ENCODE results near the gene MAMDC2.
"Not testable (repeated sequence)": the region's sequence is repeated elsewhere in the genome, so short reads cannot be mapped to it uniquely, and the experiment has no call there.

Gene MAMDC2

DNA sequence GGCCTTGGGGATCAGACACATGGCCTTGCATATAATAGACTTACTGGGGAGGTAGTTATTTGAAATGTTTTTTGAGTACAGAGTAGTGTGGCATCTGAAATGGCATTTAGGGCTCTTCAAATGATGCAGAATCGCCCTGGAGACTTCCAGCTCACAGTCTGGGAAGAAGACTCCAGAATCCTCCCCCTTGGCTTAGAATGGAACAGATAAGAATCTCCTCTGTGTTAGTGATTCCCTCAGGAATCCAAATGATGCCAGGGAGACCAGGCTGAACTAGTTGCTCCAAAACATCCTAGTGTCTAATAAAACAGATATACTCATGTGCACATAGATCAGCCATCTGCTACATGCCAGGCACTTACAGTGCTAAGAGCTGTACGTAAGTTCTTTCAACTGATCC, 176.6 kb downstream of the MAMDC2 start:
- DNase-seq = no peak

GRCh38 chr9:70222354-70222753, 178.7 kb downstream of the MAMDC2 start:
- no peak for DNase-seq

- no peak for DNase-seq
These were observed 184.5 kb downstream of the MAMDC2 start for GRCh38 chr9:70228118-70228517.

GRCh38 chr9:70228611-70229010, 185.0 kb downstream of the MAMDC2 start:
- DNase-seq = no peak

DNA sequence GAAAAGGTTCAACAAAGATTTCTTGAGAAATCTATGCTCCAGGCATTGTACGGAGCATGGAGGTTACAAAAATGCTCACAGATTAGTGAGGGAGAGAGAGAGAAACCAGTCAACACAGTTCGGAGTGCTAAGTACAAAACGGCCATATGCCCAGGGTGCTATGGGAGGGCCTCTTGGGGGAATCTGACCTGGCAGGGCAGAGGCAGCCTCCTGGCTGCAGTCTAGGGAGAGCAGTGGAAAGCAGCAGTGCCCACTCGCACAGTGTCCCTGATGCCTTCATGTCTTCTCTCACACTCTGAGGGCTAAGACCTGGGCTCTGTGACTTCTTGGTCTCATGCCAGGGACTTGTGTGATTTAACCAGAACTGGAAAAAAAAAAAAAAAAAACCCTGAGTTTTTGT, 185.4 kb downstream of the MAMDC2 start:
- DNase-seq = no peak

- DNase-seq = no peak
These were observed 185.9 kb downstream of the MAMDC2 start for GRCh38 chr9:70229579-70229978.

DNA sequence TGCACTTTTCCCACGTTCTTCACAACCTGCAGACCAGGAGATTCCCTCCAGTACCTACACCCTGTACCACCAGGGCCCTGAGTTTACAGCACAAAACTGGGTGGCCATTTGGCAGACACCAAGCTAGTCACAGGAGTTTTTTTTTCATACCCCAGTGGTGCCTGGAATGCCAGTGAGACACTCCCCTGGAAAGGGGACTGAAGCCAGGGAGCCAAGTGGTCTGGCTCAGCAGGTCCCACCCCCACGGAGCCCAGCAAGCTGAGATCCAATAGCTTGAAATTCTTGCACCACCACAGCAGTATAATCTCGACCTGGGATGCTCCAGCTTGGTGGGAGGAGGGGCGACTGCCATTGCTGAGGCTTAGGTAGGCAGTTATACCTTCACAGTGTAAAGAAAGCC, 188.8 kb downstream of the MAMDC2 start:
- DNase-seq = no peak

DNA sequence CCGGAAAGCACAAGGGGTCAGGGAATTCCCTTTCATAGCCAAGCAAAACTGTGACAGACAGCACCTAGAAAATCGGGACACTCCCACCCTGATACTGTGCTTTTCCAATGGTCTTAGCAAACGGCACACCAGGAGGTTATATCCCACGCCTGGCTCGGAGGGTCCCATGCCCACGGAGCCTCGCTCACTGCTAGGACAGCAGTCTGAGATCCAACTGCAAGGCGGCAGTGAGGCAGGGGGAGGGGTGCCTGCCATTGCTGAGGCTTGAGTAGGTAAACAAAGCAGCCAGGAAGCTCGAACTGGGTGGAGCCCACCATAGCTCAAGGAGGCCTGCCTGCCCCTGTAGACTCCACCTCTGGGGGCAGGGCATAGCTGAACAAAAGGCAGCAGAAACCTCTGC, 190.6 kb downstream of the MAMDC2 start:
- not testable (repeated sequence) for DNase-seq

DNA sequence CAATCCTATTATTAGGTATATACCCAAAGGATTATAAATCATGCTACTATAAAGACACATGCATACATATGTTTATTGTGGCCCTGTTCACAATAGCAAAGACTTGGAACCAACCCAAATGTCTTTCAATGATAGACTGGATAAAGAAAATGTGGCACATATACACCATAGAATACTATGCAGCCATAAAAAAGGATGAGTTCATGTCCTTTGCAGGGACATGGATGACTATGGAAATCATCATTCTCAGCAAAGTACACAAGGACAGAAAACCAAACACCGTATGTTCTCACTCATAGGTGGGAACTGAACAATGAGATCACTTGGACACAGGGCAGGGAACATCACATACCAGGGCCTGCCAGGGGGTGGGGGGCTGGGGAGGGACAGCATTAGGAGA, 202.3 kb downstream of the MAMDC2 start:
- not testable (repeated sequence) for DNase-seq

DNA sequence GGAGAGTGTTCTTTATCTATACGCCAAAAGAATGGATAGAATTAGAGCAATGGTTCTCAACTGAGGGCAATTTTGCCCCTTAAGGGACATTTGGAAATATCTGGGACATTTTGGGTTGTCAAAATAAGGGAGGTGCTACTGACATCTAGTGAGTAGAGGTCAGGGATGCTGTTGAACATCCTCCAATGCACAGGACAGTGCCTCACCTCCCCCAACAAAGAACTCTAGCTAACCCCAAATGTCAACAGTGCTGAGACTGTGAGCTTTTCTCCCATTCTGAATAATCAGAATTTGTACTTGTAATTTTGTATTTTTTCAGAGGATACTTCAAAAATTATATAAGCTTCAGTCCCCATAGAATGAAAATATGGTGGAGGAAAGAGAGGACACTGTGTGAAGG, 206.6 kb downstream of the MAMDC2 start:
- no peak for DNase-seq

GRCh38 chr9:70255486-70255885, 211.8 kb downstream of the MAMDC2 start:
- no peak for DNase-seq

- no peak for DNase-seq
These were observed 212.5 kb downstream of the MAMDC2 start for GRCh38 chr9:70256123-70256551.

DNA sequence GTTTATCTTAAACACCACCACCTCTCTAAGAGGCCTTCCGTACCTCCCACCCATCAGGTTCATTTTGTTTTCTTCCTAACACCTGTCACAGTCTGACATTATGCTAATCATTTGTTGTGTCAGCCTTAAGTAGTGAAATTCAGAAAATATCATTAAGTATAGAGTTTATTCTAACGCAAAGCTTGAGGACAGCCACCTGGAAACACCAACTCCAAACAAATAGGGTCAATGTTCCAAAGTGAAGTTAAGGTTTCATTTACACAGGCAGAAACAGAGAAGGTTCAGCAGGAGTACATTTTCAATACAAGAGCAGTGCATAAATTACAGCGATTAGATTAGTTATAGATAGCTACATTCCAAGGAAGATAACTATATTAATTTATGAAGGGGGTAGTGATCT, 213.9 kb downstream of the MAMDC2 start:
- no peak for DNase-seq

DNA sequence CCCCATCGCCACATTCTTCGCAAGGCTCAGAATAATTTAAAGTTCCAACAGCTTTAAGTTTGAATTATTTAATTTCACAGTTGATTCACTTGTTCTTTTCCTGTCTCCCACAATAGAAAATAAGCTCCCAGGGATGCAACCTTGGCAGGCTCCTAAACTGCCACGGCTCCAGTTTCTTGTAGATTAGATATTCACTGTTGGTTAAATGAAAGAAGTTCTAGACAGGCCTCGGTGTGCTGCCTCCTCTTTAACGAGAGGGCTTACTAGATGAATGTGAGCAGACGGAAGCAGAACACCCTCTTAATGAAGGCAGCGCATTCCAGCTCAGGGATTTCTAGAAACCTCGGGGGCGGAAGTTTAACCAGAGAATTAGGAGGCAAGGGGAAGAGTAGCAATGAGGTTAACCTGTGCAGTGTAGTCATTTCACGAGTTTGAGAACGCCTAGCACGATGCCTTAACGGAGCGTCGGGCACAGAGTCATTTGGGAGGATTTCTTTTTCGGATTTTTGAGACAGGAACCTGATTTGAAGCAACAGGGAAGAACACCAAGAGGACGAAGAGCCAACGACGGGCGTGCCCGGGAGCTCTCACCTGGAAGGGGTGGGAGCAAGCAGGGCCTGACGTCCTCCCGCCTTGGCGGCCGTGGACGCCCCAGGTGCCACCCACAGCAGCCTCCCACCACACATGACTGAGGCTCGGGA, 214.5 kb downstream of the MAMDC2 start:
- DNase-seq = peak; percentile 17

DNA sequence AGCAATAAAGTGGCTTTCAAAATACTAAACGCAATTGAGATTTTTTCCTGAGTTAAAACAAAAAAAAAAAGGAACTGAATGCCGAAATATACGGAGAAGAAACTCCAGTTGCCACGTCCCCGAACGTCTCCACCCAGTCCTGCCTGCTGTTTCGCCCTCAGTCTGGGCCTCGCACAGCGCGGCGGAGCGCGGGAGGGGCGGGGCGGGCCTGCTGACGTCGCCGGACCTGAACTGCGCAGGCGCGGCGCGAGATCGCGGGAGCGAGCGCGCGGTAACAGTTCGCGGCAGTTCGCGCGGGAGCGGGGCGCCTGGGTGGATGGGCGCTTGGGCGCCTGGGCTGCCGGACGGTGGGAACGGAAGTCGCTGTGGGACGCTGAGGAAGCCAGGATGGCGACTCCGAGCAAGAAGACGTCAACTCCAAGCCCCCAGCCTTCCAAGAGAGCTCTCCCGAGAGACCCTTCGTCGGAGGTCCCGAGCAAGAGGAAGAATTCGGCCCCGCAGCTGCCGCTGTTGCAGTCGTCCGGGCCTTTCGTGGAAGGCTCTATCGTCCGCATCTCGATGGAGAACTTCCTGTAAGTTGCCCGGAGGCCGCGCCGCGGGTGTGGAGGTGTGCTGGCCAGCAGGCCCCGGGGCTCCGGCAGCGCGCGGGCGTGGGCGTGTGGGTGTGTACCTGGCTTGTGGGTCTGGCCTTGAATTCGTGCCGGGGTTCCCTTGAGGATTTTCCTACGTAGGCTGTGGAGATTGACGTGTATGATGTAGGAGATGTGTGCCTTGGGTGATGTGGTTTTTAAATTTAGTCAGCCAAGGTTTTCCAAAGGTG, 215.3 kb downstream of the MAMDC2 start, which contains the start of gene SMC5:
Gene SMC5 (plus strand): TSS at position 287 of the 820 bp plus-strand sequence. CDS start 101 bp downstream, at position 388.
- peak; percentile 85 for DNase-seq

- DNase-seq = no peak
These were observed 215.8 kb downstream of the MAMDC2 start for GRCh38 chr9:70259512-70259802.

- no peak for DNase-seq
These were observed 216.4 kb downstream of the MAMDC2 start for GRCh38 chr9:70260007-70260443.

DNA sequence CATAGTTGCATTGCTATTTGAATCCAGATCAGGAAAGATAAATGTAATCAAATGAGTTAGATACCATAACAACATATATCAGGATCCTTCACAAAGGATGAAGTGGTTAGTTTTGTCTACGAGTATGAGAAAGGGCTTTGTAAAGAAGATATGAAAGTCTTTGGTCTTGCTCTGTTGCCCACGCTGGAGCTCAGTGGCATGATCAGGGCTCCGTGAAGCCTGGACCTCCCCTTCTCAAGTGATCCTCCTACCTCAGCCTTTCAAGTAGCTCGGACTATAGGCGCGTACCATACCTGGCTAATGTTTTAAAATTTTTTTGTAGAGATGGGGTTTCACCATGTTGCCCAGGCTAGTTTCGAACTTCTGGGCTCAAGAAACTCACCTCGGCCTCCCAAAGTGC, 217.0 kb downstream of the MAMDC2 start:
- DNase-seq = no peak

- DNase-seq = no peak
These were observed 217.7 kb downstream of the MAMDC2 start for GRCh38 chr9:70261131-70261870.

- DNase-seq = no peak
These were observed 218.7 kb downstream of the MAMDC2 start for GRCh38 chr9:70262366-70262765.

- DNase-seq = no peak
These were observed 219.3 kb downstream of the MAMDC2 start for GRCh38 chr9:70262948-70263347.

DNA sequence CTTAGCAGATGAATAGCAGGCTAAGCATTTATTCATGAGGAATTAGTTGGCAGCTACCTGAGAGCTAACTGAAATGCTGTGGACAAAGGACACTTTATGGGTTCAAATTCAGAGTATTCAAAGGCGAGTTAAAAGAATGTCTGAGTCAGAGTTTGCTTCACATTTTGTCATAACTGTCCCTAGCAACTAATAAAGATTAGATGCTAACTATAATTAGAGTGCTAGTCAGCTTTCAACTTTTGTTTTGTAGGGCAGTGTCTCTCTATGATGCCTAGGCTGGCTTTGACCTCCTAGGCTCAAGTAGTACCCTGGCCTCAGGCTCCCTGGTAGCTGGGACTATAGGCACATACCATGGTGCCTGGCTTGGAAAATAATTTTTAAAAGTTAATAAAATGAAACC, 219.8 kb downstream of the MAMDC2 start:
- no peak for DNase-seq

Measured in MV-4-11 (cell line).